MM.1S (cell line): ENCODE results near the gene TPBGL.

ENCODE experiments used
- EZH2 ChIP-seq: fragments of 300-600 bp; sonication (generic); optimal IDR thresholded peaks from 2 replicates; pipeline ENCODE3; 2017; ENCODE audit warnings: low read depth, mild to moderate bottlenecking, antibody characterized with exemption, low read length, mixed read lengths
- EZH2phosphoT487 ChIP-seq: fragments of 300-600 bp; sonication (generic); IDR thresholded peaks from 2 replicates; pipeline ENCODE4 v1.6.1; 2018; ENCODE audit warnings: antibody characterized with exemption, low read length
- TF ChIP-seq, protein P1 (sequence below): fragments of 300-600 bp; sonication (generic); IDR thresholded peaks from 2 replicates; pipeline ENCODE4 v1.5.1; 2016; ENCODE audit warnings: antibody characterized with exemption, low read length, mixed read lengths

DNA sequence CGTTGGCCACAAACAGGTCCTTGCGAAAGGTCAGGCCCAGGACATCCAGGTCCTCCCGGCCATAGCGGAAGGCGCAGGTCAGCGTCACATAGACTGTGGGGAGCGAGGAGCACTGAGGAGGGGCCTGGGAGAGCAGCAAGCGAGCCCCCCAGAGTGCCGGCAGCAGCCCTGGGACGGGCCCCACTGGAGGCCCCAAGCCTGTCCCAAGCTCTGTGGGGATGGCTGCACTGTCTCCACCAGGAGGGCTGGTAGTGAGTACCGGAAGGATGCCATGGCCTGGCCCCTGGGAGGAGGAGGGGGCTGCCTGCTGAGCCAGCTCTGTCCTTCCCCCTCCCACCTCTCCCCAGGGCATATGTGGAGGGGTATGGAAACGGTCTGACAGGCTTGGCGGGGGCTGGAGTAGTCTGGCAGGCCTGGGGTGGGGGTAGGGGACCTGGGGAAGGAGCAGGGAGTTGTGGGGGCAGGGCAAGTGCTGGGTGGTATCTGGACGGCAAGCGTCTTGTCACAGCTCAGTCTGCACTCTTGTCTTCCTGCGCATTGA, 42.9 kb downstream of the TPBGL start:
- TF ChIP-seq, protein P1, sequence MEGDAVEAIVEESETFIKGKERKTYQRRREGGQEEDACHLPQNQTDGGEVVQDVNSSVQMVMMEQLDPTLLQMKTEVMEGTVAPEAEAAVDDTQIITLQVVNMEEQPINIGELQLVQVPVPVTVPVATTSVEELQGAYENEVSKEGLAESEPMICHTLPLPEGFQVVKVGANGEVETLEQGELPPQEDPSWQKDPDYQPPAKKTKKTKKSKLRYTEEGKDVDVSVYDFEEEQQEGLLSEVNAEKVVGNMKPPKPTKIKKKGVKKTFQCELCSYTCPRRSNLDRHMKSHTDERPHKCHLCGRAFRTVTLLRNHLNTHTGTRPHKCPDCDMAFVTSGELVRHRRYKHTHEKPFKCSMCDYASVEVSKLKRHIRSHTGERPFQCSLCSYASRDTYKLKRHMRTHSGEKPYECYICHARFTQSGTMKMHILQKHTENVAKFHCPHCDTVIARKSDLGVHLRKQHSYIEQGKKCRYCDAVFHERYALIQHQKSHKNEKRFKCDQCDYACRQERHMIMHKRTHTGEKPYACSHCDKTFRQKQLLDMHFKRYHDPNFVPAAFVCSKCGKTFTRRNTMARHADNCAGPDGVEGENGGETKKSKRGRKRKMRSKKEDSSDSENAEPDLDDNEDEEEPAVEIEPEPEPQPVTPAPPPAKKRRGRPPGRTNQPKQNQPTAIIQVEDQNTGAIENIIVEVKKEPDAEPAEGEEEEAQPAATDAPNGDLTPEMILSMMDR: no peak
- no peak for TF ChIP-seq EZH2
- no peak for TF ChIP-seq EZH2phosphoT487
